IPS-NIHi7 (cell line): ENCODE measurements around the gene PROKR1.
"Not testable (repeated sequence)": the region's sequence is repeated elsewhere in the genome, so short reads cannot be mapped to it uniquely, and the experiment has no call there.

Source experiments
- DNase-seq: peaks from one replicate; pipeline ENCODE4 v3.0.0; 2012; ENCODE audit warnings: mixed read lengths; ENCODE audit errors: extremely low spot score

Gene PROKR1

DNA sequence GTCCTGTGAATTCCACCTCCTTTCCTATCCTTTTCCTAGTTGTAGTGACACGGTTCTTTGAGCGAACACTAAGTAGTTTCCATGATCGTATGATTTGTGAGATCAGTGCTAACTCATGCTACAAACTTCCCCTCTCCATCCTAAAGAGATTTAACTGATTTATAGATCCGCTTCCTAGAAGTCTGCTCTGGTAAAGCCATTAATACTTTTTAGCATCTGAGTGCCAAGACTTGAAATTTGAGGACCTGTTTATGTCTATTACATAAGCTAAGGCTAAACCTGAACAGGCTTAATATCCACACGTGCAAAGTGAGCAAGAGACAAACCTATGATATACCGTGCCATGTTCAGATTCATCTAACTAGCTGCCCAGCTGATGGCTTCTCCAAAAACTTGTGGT lies 14.9 kb downstream of the PROKR1 start:
- no peak for DNase-seq

DNA sequence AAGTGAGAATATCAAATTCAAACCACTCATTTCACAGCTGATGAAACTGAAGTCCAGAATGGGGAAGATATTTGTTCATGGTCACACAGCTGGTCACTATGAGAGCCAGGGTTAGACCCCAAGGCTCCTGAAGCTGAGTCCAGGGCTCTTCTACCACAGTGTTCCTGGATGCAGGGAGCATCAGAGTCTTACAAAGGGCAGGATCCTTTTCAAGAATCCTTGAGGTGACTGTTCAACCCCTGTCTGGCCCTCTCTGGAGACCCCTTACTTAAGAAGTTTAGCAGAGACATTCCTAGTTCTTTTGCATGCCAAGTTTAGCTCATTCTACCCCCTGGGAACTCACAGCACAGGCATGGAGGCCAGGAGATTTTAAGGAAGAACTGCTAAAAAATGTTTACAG lies 15.7 kb downstream of the PROKR1 start:
- DNase-seq: no peak

DNA sequence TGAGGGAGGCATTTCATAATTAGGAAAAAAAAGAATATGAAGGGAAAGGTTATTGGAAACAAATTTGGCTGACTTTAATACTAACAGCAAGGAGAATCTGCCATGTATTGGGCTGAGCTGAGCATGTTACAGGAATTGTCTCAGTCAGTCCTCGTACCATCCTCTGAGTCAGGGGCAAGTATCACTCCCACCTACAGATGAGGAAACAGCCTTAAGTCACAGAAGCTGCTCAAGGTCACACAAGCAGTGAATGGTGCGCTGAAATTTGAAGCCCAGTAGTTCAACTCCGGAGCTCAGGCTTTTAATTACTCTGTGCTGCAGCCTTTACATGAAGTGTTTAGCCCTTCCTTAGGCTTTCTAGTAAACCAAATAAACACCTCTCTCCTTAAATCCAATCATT lies 17.3 kb downstream of the PROKR1 start:
- no peak for DNase-seq

DNA sequence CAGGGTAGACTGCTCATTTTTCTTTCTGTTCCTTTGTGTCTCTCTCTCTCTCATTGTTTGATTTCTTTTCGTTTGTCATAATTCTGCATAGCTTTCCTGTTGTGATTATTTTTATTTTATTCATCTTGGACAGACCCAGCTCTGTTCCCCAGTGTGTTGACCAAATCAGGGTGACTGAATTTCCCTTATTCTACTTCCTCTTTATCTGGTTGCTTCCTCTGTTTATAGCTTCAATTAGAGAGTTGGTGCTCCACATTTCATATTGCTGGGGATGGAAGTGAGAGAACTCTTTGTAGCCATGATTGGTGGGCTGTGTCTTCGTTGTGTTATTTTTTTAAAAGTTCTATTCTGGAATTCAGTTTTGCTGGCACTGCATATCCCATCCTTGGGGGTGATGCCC lies 19.1 kb downstream of the PROKR1 start:
- DNase-seq: no peak

DNA sequence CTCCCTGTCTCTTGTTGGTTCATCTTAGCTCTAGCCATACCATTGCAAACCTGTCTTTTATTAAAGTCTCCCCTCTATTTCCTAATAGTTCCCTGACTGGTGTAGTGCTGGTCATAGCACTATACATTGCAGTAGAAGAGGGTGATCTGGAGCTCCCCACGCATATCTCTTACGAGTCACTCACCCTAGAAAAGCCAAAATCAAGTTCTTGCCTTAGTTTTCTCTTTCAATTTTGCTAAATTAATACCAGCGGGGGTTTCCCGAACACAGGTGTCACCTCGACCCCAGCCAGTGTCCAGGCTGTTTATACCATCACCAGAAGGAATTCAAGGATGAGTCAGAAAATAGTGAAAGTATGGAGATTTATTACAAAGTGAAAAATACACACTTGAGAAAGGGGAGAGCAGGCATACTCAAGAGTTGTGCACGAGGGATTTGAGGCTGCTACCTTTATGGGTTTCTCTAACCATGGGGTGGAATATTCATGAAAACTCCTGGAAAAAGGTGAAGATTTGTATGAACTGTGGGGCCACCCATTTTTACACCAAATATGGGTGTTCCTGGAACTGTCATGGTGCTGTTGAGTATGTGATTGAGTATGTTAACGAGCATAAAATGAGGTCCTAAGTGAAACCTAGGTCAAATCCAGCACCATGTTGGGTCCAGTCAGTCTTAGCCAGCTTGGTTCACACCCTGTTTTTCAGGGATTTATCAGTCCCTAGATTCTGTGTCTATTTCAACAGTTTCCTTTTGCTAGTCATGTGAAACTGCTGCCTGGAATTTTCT lies 20.2 kb downstream of the PROKR1 start:
- DNase-seq: no peak

DNA sequence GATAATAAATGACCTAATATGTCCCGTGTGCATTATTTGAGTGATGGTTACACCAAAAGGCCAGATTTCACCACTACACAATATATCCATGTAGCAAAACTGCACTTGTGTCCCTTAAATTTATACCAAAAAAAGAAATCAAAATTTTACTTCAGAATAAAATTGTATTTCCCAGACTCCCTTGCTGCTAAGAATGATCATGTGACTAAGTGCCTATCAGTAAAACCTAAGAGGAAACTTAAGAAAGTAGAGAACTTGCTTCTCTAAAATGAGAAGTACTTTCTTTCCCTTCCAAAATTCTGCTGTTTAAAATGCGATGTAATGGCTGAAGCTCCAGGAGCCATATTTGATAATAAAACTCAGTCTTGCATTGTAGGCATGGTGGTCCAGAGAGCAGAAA lies 24.0 kb downstream of the PROKR1 start:
- no peak for DNase-seq

DNA sequence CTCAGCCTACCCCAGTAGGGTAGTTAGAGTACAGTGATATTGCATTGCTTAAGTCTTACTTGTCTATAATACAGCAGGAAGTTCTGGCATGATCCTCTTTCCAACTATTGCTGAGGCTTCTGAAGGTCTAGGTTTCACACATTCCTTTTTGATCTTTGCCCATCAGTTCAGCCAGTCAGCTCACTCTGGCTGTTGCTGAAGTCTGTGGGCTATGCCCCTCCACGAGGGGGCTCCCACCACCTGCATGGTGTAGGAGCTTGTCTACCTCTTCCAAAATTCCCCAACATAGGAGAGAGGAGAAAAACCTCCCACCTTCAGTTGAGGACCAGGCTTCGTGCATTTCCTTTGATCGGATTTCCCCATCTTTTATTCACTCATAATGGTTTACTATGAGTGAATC lies 26.3 kb downstream of the PROKR1 start:
- DNase-seq: no peak

DNA sequence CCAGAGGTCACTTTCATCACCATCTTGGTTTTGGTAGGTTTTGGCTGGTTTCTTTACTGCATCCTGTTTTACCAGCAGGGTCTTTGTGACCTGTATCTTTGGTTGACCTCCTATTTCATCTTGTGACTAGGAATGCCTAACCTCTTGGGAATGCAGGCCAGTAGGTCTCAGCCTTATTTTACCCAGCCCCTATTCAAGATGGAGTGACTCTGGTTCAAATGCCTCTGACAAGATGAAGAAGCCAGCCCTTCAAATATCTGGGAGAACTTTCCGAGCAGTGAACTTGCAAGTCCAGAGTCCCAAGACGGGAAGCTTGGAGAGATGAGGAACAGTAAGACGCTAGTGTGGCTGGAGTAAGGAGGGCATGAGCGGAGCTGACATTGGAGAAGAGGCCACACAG lies 28.6 kb downstream of the PROKR1 start:
- DNase-seq: no peak

DNA sequence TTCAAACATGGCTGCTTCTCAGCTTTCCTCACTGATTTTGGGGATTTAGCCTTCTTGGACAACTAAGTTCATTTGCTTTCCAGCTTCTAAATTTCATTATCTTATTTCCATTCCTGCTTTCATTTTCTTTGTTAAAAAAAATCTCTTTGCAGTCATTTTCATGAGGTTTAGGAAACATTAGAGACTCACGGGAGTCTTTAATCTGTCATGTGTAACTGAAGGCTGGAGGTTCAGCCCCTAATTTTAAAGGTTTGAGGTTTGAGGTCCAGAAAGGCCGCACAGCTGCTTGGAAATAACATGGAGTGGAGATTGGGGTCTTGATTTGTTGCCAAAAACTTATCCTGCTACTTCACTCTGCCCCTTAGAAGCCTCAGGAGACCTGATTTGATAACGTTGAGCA lies 30.3 kb downstream of the PROKR1 start:
- DNase-seq: no peak

DNA sequence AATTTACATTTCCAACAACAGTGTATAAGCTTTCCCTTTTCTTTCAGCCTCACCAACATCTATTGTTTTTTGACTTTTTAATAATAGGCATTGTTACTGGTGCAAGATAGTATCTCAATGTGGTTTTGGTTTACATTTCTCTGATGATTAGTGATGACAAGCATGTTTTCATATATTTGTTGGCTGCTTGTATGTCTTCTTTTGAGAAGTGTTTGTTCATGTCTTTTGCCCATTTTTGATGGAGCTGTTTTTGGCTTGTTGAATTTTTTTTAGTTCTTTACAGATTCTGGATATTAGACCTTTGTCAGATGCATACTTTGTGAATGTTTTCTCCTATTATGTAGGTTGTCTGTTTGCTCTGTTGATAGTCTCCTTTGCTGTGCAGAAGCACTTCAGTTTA lies 32.1 kb downstream of the PROKR1 start:
- DNase-seq: no peak

DNA sequence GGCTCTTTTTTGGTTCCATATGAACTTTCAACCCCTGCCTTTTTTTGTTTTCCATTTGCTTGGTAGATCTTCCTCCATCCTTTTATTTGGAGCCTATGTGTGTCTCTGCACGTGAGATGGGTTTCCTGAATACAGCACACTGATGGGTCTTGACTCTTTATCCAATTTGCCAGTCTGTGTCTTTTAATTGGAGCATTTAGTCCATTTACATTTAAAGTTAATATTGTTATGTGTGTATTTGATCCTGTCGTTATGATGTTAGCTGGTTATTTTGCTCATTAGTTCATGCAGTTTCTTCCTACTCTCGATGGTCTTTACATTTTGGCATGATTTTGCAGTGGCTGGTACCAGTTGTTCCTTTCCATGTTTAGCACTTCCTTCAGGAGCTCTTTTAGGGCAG lies 34.5 kb downstream of the PROKR1 start:
- not testable (repeated sequence) for DNase-seq

DNA sequence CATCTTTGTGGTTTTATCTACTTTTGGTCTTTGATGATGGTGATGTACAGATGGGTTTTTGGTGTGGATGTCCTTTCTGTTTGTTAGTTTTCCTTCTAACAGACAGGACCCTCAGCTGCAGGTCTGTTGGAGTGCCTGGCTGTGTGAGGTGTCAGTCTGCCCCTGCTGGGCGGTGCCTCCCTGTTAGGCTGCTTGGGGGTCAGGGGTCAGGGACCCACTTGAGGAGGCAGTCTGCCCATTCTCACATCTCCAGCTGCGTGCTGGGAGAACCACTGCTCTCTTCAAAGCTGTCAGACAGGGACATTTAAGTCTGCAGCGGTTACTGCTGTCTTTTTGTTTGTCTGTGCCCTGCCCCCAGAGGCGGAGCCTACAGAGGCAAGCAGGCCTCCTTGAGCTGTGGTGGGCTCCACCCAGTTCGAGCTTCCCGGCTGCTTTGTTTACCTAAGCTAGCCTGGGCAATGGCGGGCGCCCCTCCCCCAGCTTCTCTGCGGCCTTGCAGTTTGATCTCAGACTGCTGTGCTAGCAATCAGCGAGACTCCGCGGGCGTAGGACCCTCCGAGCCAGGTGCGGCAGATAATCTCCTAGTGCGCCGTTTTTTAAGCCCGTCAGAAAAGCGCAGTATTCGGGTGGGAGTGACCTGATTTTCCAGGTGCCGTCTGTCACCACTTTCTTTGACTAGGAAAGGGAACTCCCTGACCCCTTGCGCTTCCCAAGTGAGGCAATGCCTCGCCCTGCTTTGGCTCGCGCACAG lies 36.0 kb downstream of the PROKR1 start:
- not testable (repeated sequence) for DNase-seq

DNA sequence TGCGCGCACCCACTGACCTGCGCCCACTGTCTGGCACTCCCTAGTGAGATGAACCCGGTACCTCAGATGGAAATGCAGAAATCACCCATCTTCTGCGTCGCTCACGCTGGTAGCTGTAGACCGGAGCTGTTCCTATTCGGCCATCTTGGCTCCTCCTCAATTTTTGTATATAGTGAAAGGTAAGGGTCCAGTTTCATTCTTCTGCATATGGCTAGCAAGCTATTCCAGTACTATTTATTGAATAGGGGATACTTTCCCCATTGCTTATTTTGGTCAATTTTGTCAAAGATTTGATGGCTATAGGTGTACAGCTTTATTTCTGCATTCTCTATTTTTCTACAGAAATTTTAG lies 36.5 kb downstream of the PROKR1 start:
- not testable (repeated sequence) for DNase-seq

DNA sequence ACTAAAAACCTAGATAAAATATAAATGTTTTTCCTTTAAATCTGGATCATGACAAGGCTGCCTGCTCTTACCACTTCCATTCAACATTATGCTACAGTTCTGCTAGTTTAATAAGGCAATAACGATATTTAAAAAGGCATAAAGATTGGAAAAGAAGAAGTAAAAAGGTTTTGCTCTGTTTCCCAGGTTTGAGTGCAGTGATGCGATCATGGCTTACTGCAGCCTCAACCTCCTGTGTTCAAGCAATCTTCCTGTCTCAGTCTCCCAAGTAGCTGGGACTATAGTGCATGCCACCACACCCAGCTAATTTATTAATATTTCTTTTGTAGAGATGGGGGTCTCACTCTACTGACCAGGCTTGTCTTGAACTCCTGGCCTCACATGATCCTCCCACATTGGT lies 40.8 kb downstream of the PROKR1 start:
- no peak for DNase-seq

DNA sequence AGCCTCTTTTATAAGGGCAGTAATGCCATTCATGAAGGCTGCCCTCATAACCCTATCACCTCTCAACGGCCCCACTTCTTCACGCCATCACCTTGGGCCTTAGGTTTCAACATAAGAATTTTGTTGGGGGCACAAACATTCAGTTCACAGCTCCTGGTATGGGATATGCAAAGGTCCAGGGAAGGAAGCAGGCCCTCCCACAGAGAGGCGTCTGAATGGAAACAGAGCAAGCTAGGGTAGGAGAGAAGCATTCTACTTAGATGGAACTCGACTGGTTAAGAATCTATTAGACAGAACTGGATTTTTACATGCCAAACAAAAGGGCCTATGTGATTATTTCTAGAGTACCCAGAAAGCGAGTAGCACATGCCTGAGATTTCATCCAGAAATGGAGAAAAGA lies 42.8 kb downstream of the PROKR1 start:
- DNase-seq: no peak

DNA sequence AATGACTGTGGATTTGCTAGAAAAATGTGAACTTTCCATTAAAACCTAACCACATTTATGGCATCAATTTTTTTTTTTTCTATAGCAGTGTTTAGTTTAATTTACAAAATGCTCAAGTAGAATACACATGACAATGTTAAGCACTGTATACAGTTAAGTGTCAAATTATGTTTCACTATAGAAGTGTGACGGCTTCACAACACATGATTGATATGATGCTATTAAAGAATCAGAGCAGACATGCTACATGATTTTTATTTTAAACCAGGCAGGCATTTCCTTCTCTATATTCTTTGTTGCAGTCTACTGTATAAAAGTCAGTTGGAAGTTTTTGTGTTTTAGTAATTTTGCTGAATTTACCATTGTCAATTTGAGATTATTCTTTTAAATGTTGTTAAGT lies 43.6 kb downstream of the PROKR1 start:
- DNase-seq: no peak

DNA sequence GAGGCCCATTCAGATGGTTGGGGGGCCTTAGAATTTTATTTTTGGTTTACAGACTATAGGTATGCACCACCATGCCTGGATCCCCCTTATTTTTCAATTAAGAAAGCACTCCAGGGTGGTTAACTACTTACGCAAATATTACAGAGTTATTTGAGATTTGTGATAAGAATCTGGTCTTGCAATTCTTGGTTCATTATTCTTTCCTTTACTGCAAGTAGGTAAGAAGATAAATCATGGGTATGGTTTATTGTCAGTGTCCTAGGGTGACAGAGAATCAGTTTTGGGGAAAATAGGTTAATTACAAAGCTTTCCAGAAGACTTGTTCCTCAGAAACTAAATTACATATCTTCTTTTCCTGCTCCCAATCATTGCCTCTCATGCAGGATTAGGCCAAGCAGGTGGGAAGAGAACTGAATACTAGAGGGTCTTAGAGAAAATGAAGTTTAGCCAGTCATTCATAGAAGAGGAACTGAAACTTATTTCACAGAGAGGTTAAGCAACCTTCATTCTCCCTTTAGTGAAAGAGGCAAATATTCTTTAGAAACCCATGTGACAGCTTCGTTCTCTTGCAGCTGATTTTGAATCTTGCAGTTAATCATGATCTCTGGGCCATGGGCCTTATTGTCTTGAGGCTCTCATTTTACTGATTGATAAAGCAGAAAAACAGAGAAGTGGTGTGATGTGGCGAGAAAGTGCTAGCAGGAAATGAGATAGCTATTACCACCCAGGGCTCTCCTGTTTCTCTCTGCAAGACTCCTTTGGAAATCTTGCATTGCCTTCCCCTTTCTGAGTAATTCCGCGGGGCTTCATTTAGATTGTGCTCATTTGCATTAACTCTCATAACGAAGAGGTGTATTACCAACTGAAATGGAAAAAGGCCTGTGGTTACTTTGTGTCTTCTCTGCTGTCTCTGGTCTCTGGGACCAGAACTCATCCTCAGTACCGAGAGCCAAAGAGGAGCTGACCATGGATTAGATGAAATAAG lies 46.5 kb downstream of the PROKR1 start:
- DNase-seq: no peak

DNA sequence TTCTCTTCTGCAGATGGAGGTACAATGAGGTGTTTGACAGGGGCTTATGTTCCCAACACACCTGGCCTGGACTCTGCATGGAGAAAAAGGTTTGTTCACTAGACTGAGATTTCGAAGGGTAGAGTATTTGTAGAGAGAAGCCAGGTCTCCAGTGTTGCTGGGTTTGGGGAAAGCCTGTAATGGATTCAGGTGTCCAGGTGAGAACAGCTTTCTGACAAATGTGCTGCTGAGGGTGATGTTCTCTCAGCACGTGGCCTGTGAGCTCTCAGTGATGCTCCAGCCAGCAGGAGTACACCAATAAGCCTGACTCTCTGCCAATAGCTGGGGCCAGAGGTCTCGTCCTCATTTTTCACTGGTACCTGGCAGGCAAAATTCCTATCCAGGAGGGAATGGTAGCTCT lies 47.5 kb downstream of the PROKR1 start:
- DNase-seq: no peak

DNA sequence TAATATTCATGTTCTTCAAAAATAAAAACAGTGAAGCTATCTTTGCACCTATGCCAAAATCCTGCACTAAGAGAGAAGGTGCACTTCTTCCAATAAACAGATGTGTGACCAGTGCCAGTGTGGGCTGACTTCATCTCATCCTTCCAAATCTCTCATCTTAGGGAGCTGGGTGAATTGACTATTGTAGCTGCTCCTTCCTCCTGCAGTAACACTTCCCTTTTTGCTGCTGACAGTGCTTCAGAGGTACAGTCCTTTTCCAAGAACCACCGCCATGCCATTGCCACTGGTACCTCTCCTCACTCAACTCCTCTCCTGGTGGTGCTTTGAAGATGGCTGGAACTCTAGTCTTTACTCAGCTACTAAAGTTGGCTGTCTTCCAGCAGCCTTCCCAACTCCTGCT lies 49.1 kb downstream of the PROKR1 start:
- no peak for DNase-seq

DNA sequence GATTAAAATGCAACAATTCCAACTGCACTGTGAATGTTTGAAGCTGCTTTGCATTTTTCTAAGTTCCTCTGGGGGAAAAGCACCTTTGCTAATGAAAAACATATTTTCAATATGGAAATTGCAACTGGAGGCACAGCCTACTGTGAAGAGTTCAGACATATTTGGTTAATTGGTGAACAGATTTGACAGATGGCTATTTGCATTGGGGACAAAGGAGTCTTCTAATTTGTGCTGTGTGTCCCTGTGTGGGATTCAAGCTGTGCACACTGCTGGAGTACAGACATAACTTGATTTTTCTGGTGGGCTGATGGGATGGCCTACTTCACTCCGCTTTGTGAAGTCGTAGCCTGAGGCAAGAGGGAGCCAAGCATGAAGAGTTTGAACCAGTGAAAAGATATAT lies 50.6 kb downstream of the PROKR1 start:
- no peak for DNase-seq

DNA sequence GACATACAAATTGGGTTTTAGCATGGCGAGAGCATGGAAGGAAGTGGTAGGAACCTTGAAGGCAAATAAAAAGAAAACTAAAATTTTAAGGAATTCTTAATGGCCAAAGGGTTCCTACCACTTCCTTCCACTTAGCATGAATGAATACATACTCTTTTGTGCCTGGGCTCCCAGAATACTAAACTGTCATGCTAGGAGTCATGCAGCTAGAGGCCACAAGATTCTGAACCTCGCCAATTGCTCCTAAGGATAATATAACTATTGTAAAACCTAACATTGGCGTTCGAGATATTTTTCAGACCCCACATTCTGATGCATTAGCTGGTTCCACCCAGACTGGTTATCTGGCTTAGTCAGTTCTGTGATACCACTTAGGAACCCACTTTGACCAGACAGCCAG lies 52.6 kb downstream of the PROKR1 start:
- no peak for DNase-seq

DNA sequence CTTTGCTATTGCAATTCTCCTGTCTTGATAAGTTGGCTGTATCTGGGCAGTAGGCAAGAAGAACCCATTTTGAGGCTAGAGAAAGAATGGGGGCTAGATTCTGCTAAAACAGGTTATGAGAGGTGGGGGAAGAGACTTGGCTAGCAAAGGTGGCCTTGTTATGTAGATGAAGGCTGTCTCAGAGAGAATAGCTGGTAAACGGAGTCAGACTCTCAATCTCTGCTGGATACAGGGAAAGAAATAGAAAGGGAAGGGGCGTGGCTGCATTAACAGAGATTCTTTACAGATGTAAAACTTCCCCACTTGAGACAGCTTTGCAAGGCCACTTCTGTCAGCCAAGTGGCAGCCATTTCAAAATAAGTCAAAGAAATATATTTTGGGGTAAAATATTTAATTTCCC lies 53.2 kb downstream of the PROKR1 start:
- no peak for DNase-seq
